Parathyroid adenoma (tissue), 2 donors: ENCODE results near the gene ZNF583.

Source experiments
- H2AFZ ChIP-seq: fragments of 300-600 bp; sonication (generic); one replicate; pipeline ENCODE4 v1.7.0; 2017; ENCODE audit warnings: antibody characterized with exemption, mild to moderate bottlenecking
- H3K27ac ChIP-seq: fragments of 300-600 bp; sonication (generic); one replicate; pipeline ENCODE4 v1.7.0; 2017
- H3K27me3 ChIP-seq: fragments of 300-600 bp; sonication (generic); one replicate; pipeline ENCODE4 v1.7.0; 2017; ENCODE audit warnings: low read length; ENCODE audit not compliant: control insufficient read depth, insufficient read depth
- H3K36me3 ChIP-seq: fragments of 300-600 bp; sonication (generic); one replicate; pipeline ENCODE4 v1.7.0; 2017; ENCODE audit warnings: low read length; ENCODE audit not compliant: control insufficient read depth, insufficient read depth
- H3K4me1 ChIP-seq: fragments of 300-600 bp; sonication (generic); one replicate; pipeline ENCODE4 v1.7.0; 2017; ENCODE audit warnings: control low read depth
- H3K4me2 ChIP-seq: fragments of 300-600 bp; sonication (generic); one replicate; pipeline ENCODE4 v1.7.0; 2017; ENCODE audit warnings: low read length
- H3K4me3 ChIP-seq: fragments of 300-600 bp; sonication (generic); one replicate; pipeline ENCODE4 v1.7.0; 2017; ENCODE audit warnings: low read depth, low read length
- H3K79me2 ChIP-seq: fragments of 300-600 bp; sonication (generic); one replicate; pipeline ENCODE4 v1.7.0; 2017; ENCODE audit warnings: control low read depth
- H3K9ac ChIP-seq: fragments of 300-600 bp; sonication (generic); one replicate; pipeline ENCODE4 v1.7.0; 2017; ENCODE audit warnings: mild to moderate bottlenecking
- H3K9me3 ChIP-seq: fragments of 300-600 bp; sonication (generic); one replicate; pipeline ENCODE4 v1.7.0; 2017; ENCODE audit warnings: low read length; ENCODE audit not compliant: control insufficient read depth
- TF ChIP-seq, protein P1 (sequence below): fragments of 300-600 bp; sonication (generic); IDR thresholded peaks from one replicate; pipeline ENCODE4 v1.7.0; 2017; ENCODE audit warnings: antibody characterized with exemption, mild to moderate bottlenecking
- donor health status: primary hyperparathyroidism.

Gene ZNF583

GRCh38 chr19:56441206-56441792, 37.2 kb downstream of the ZNF583 start:
- Histone ChIP-seq H3K4me3 (no peak overlapping the region), H3K79me2 (no peaks in the 10 kb centered on the region), H3K36me3 (peaks cover 8% of the 10 kb centered on the region), H3K4me2 (no peak overlapping the region), H3K27ac (no peak overlapping the region), H3K9me3 (peaks cover 27% of the 10 kb centered on the region), H2AFZ (no peak overlapping the region), H3K27me3 (no peaks in the 10 kb centered on the region), H3K4me1 (no peaks in the 10 kb centered on the region), H3K9ac (no peak overlapping the region)
- TF ChIP-seq, protein P1, sequence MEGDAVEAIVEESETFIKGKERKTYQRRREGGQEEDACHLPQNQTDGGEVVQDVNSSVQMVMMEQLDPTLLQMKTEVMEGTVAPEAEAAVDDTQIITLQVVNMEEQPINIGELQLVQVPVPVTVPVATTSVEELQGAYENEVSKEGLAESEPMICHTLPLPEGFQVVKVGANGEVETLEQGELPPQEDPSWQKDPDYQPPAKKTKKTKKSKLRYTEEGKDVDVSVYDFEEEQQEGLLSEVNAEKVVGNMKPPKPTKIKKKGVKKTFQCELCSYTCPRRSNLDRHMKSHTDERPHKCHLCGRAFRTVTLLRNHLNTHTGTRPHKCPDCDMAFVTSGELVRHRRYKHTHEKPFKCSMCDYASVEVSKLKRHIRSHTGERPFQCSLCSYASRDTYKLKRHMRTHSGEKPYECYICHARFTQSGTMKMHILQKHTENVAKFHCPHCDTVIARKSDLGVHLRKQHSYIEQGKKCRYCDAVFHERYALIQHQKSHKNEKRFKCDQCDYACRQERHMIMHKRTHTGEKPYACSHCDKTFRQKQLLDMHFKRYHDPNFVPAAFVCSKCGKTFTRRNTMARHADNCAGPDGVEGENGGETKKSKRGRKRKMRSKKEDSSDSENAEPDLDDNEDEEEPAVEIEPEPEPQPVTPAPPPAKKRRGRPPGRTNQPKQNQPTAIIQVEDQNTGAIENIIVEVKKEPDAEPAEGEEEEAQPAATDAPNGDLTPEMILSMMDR: no peak

DNA sequence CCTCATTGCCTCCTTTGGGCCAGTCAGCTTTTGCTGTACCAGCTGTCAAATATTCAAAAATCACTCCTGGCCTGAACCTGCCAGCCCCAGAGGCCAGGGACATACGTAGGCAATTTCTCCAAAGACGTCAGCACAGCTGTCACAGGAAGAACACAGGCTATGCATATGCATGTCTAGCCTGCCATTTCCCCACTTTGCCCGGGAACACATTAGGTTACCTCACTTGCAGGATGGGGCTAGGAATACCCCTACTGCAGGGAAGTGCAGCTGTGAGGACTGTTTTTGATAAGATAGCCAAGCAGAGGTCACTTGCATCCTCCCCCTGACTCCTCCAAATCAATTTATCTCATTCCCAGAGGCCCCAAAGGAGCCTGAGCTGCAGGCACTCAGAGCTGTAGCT, 70.2 kb downstream of the ZNF583 start:
- Histone ChIP-seq H2AFZ (no peak overlapping the region), H3K79me2 (peaks cover 9% of the 10 kb centered on the region), H3K9ac (no peak overlapping the region), H3K27ac (no peak overlapping the region), H3K9me3 (no peaks in the 10 kb centered on the region), H3K27me3 (no peaks in the 10 kb centered on the region), H3K36me3 (no peaks in the 10 kb centered on the region), H3K4me2 (no peak overlapping the region), H3K4me1 (no peaks in the 10 kb centered on the region), H3K4me3 (no peak overlapping the region)
- TF ChIP-seq, protein P1: no peak

- peak overlapping the region; percentile 100 for H3K4me2 ChIP-seq
- H3K9me3 ChIP-seq: no peaks in the 10 kb centered on the region
- no peak overlapping the region for H3K9ac ChIP-seq
- no peak overlapping the region for H2AFZ ChIP-seq
- H3K36me3 ChIP-seq: no peaks in the 10 kb centered on the region
- H3K4me1 ChIP-seq: no peaks in the 10 kb centered on the region
- H3K27me3 ChIP-seq: no peaks in the 10 kb centered on the region
- peak overlapping the region; percentile 96 for H3K4me3 ChIP-seq
- peaks cover 15% of the 10 kb centered on the region for H3K79me2 ChIP-seq
- TF ChIP-seq, protein P1: no peak
- H3K27ac ChIP-seq: peak overlapping the region; percentile 45
Observed at GRCh38 chr19:56476093-56476492, 72.0 kb downstream of the ZNF583 start.
